HepG2 (cell line): ENCODE results near the gene JPT2. TPM values are rescaled to one million over a fixed set of nuclear protein-coding genes. Genes with fewer than 3 reads are reported as not detected.
A peak's percentile ranks its signal among the peaks of the same experiment; 100 is the strongest.

Experiments used
- ATAC-seq: fragments of 200-7000 bp; cut with Tn5 transposase; 3 replicates; pipeline ENCODE4 v1.9.1; 2020; ENCODE audit warnings: mild to moderate bottlenecking, moderate library complexity
- BruUV-seq: library from RNA; stranded (reverse); fragments of 400-500 nt; replicated peaks from 2 replicates; lab custom pipeline; 2021; lab: Mats Ljungman, UMichigan
- CTCF ChIA-PET: fragments of 300-600 bp; formaldehyde crosslinking; extraction: SDS; loops from one replicate; lab custom pipeline; 2021; ENCODE audit warnings: low total read pairs, inconsistent platforms, low intra/inter-chr PET ratio; lab: Yijun Ruan, JAX
- POLR2A ChIA-PET: fragments of 350-600 bp; sonication (Branson Sonifier 250); formaldehyde crosslinking; loops from one replicate; lab custom pipeline; 2020; ENCODE audit warnings: antibody characterized with exemption, inconsistent platforms; lab: Yijun Ruan, JAX
- DNase-seq: peaks from one replicate; pipeline ENCODE4 v3.0.0-alpha.2; 2015; ENCODE audit warnings: low spot score
- FAIRE-seq: peaks from 3 replicates; lab custom pipeline; 2011; peaks lifted over from hg19 to GRCh38; lab: Jason Lieb, UNC
- H2AFZ ChIP-seq: one replicate; pipeline ENCODE4 v1.6.1; 2011; ENCODE audit warnings: low read length, inconsistent platforms
- H3K27ac ChIP-seq: fragments of 300-600 bp; 3 replicates; pipeline ENCODE4 v1.8.0; 2011; ENCODE audit warnings: mixed run types, mild to moderate bottlenecking, mixed read lengths, low read length, inconsistent platforms; ENCODE audit not compliant: insufficient read depth; ENCODE audit errors: extremely low read length
- H3K27me3 ChIP-seq, 2 experiments: fragments of 200-600 bp in 1 of 2; 2 replicates in 1 of 2; 3 replicates in 1 of 2; pipeline versions ENCODE4 v1.6.0 to v1.8.0; 2011; ENCODE audit warnings: low read length in 2 of 2, mild to moderate bottlenecking in 2 of 2, moderate library complexity in 2 of 2, inconsistent platforms in 1 of 2; ENCODE audit not compliant: insufficient read depth in 2 of 2, control insufficient read depth in 1 of 2
- H3K36me3 ChIP-seq, 2 experiments: fragments of 200-600 bp in 1 of 2; replicated peaks in 1 of 2; 2 replicates in 1 of 2; 3 replicates in 1 of 2; pipeline versions ENCODE4 v1.5.1 to v1.8.0; 2011; ENCODE audit warnings: low read length in 2 of 2, inconsistent platforms in 1 of 2; ENCODE audit not compliant: insufficient read depth in 2 of 2, control insufficient read depth in 1 of 2
- H3K4me1 ChIP-seq: 2 replicates; pipeline ENCODE4 v1.5.1; 2012; ENCODE audit warnings: low read length, inconsistent platforms; ENCODE audit not compliant: insufficient read depth
- H3K4me2 ChIP-seq: 2 replicates; pipeline ENCODE4 v1.6.0; 2011; ENCODE audit warnings: low read depth, low read length, inconsistent platforms
- H3K4me3 ChIP-seq, 3 experiments: fragments of 200-600 bp in 1 of 3; sonication (generic), shearing (Covaris generic) in 1 of 3; replicated peaks in 1 of 3; 2 replicates each; pipeline ENCODE4 v1.5.1; 2011 to 2016; ENCODE audit warnings: low read length in 3 of 3, inconsistent platforms in 2 of 3, low read depth in 2 of 3, mild to moderate bottlenecking in 2 of 3, control low read depth in 1 of 3, mixed read lengths in 1 of 3; ENCODE audit not compliant: insufficient read depth in 1 of 3
- H3K79me2 ChIP-seq: one replicate; pipeline ENCODE4 v1.6.1; 2011; ENCODE audit warnings: low read length, inconsistent platforms; ENCODE audit not compliant: insufficient read depth
- H3K9ac ChIP-seq: 2 replicates; pipeline ENCODE4 v1.6.0; 2011; ENCODE audit warnings: mild to moderate bottlenecking, low read depth, low read length, inconsistent platforms; ENCODE audit not compliant: insufficient read depth
- H3K9me3 ChIP-seq: 2 replicates; pipeline ENCODE4 v1.5.1; 2012; ENCODE audit warnings: mild to moderate bottlenecking, low read length
- H4K20me1 ChIP-seq: 2 replicates; pipeline ENCODE4 v1.6.0; 2011; ENCODE audit warnings: inconsistent platforms, mild to moderate bottlenecking, low read length, moderate library complexity; ENCODE audit not compliant: insufficient read depth
- AHR ChIP-seq: IDR thresholded peaks from 2 replicates; pipeline ENCODE4 v1.6.1; 2018; ENCODE audit warnings: missing genetic modification reagents, missing compliant biosample characterization
- CBX2 ChIP-seq, 2 experiments: fragments of 200-600 bp in 1 of 2; sonication (generic); formaldehyde crosslinking in 1 of 2; IDR thresholded peaks; 2 replicates each; pipeline versions ENCODE4 v1.7.0 to v1.8.1; 2018 to 2022; ENCODE audit warnings: low read depth in 2 of 2, low read length in 1 of 2, mild to moderate bottlenecking in 1 of 2, missing genetic modification reagents in 1 of 2
- ELF4 ChIP-seq: sonication (generic); formaldehyde crosslinking; IDR thresholded peaks from 2 replicates; pipeline ENCODE4 v1.5.0; 2020; ENCODE audit warnings: missing genetic modification reagents, mild to moderate bottlenecking, moderate library complexity, borderline replicate concordance
- HDAC2 ChIP-seq: sonication (generic); formaldehyde crosslinking; IDR thresholded peaks from 2 replicates; pipeline ENCODE4 v1.4.0; 2020; ENCODE audit warnings: missing genetic modification reagents
- IRF2 ChIP-seq: IDR thresholded peaks from 2 replicates; pipeline ENCODE4 v1.6.1; 2018; ENCODE audit warnings: missing genetic modification reagents, missing compliant biosample characterization
- MXD4 ChIP-seq: IDR thresholded peaks from 2 replicates; pipeline ENCODE4 v1.6.1; 2016; ENCODE audit warnings: mild to moderate bottlenecking, missing biosample characterization, missing genetic modification reagents
- NFKBIZ ChIP-seq: IDR thresholded peaks from 2 replicates; pipeline ENCODE4 v1.6.1; 2018; ENCODE audit warnings: missing genetic modification reagents, missing compliant biosample characterization
- NR2F1 ChIP-seq, 2 experiments: fragments of 450-650 bp in 1 of 2; formaldehyde crosslinking in 1 of 2; IDR thresholded peaks; 2 replicates each; pipeline versions ENCODE4 v1.5.0 to v1.6.1; 2016 to 2020; ENCODE audit warnings: mild to moderate bottlenecking in 1 of 2, missing compliant biosample characterization in 1 of 2, missing genetic modification reagents in 1 of 2, moderate library complexity in 1 of 2
- REXO4 ChIP-seq: sonication (generic); formaldehyde crosslinking; IDR thresholded peaks from 2 replicates; pipeline ENCODE4 v1.8.0; 2022; ENCODE audit warnings: missing genetic modification reagents, mild to moderate bottlenecking, borderline replicate concordance
- TBP ChIP-seq: sonication (generic); formaldehyde crosslinking; IDR thresholded peaks from 2 replicates; pipeline ENCODE4 v1.5.0; 2020; ENCODE audit warnings: missing genetic modification reagents
- ZEB1 ChIP-seq: IDR thresholded peaks from 2 replicates; pipeline ENCODE4 v1.6.1; 2012; ENCODE audit warnings: mild to moderate bottlenecking, low read depth, inconsistent platforms; ENCODE audit not compliant: insufficient replicate concordance
- ZNF121 ChIP-seq: sonication (generic); formaldehyde crosslinking; IDR thresholded peaks from 2 replicates; pipeline ENCODE4 v1.5.0; 2020; ENCODE audit warnings: mild to moderate bottlenecking, missing genetic modification reagents
- ZNF256 ChIP-seq: sonication (generic); formaldehyde crosslinking; conservative IDR thresholded peaks from 2 replicates; pipeline ENCODE4 v1.4.0; 2020; ENCODE audit warnings: missing genetic modification reagents
- ZNF615 ChIP-seq: sonication (generic); formaldehyde crosslinking; IDR thresholded peaks from 2 replicates; pipeline ENCODE4 v1.5.0; 2020; ENCODE audit warnings: mild to moderate bottlenecking, missing genetic modification reagents, borderline replicate concordance
- ZNF720 ChIP-seq: sonication (generic); formaldehyde crosslinking; IDR thresholded peaks from 2 replicates; pipeline ENCODE4 v1.4.0; 2020; ENCODE audit warnings: missing genetic modification reagents
- ZNF792 ChIP-seq: IDR thresholded peaks from 2 replicates; pipeline ENCODE4 v1.6.1; 2016
- WGBS: methylation state at CpG from one replicate; pipeline ENCODE4 v1.1.6; 2017; ENCODE audit warnings: low lambda C conversion rate; 5-methylcytosine and 5-hydroxymethylcytosine counted together
- in situ Hi-C: cut with HindIII; loops from 2 replicates; pipeline ENCODE4 v1.10.0; 2017; ENCODE audit warnings: low pct_unique_long_range_greater_than_20kb; ENCODE audit not compliant: extremely low pct_ligation_motif_present
- intact Hi-C: fragments of 100-400 bp; cut with micrococcal nuclease; formaldehyde crosslinking; loops from one replicate; pipeline ENCODE4 v1.10.0; 2022; ENCODE audit not compliant: unreplicated experiment
- polyA plus RNA-seq, 8 experiments: library from polyadenylated mRNA; depleted of rRNA in 3 of 8; stranded (reverse) in 7 of 8; unstranded in 1 of 8; fragments of >200 nt; fragmentation: Illumina TruSeq in 4 of 8; extraction: Trizol in 4 of 8; gene quantifications; 2 replicates each; pipeline versions ENCODE4 v1.2.1 to v1.2.3, GENCODE V29; 2011 to 2016; ENCODE audit warnings: low read depth in 4 of 8, missing spikeins in 1 of 8, mixed read lengths in 1 of 8; ENCODE audit not compliant: insufficient read depth in 1 of 8
- total RNA-seq, 5 experiments: library from RNA; depleted of rRNA; stranded (reverse); fragments of >200 nt; fragmentation: Illumina TruSeq; extraction: Trizol; gene quantifications; 2 replicates each; pipeline ENCODE4 v1.2.3, GENCODE V29; 2016; ENCODE audit warnings: low read depth in 1 of 5
- TF ChIP-seq, protein P1 (sequence below): sonication (generic); formaldehyde crosslinking; IDR thresholded peaks from 2 replicates; pipeline ENCODE4 v1.5.0; 2020; ENCODE audit warnings: missing genetic modification reagents
- TF ChIP-seq, protein P2 (sequence below): sonication (generic); formaldehyde crosslinking; IDR thresholded peaks from 2 replicates; pipeline ENCODE4 v1.4.0; 2020; ENCODE audit warnings: missing genetic modification reagents, borderline replicate concordance

The JPT2 gene
- total and polyA plus RNA-seq, 2 of the 13 experiments (the other 11 are each of a cell fraction or from before 2014, with no cell fraction given), result 53.5 to 89.4 TPM

DNA sequence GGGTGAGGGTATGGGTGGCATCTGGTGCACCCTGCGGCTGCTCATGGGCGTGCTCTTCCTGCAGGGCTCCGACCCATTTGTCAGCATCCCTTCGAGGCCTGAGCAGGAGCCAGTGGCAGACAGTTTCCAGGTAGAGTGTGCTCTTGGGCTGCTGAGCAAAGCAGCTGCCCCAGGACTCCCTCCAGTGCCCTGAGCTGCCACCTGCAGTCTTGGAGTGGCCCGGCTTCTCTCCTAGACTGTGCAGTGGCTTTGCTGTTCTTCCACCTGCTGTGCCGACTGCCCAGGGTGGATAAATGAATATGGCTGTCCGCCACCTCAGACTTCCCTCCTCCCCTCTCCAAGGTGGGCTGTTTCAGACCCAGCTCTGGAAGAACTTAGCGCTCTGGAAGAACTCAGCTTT, 10.8 kb upstream of the JPT2 start:
- no peak for DNase-seq
- WGBS, result 80% methylated on average over 1 of the region's 8 CpGs
- CTCF ChIA-PET, result no interaction called here
- H4K20me1 ChIP-seq, result no peaks in the 10 kb centered on the region
- no peaks in the 10 kb centered on the region for H3K4me1 ChIP-seq
- no peak overlapping the region for H3K4me2 ChIP-seq
- H3K79me2 ChIP-seq, result no peaks in the 10 kb centered on the region
- H3K4me3 ChIP-seq, result no peak overlapping the region
- intact Hi-C loops (no loop called here), in situ Hi-C loops (no loop called here)
- POLR2A ChIA-PET, result interaction anchor here (1.2 kb wide), 1 partner anchor 10 kb away, joined by 6 read pairs; the partner anchor contains the start of gene JPT2
- no peak overlapping the region for H3K27ac ChIP-seq
- peak; percentile 28; the same call in 2 of the 3 replicates for ATAC-seq
- TF ChIP-seq ELF4 (CRISPR knock-in tag) (no peak), AHR (no peak), NFKBIZ (no peak), ZNF256 (CRISPR knock-in tag) (no peak), IRF2 (CRISPR knock-in tag) (no peak), MXD4 (CRISPR knock-in tag) (no peak), ZNF615 (CRISPR knock-in tag) (no peak)
- TF ChIP-seq, protein P1, sequence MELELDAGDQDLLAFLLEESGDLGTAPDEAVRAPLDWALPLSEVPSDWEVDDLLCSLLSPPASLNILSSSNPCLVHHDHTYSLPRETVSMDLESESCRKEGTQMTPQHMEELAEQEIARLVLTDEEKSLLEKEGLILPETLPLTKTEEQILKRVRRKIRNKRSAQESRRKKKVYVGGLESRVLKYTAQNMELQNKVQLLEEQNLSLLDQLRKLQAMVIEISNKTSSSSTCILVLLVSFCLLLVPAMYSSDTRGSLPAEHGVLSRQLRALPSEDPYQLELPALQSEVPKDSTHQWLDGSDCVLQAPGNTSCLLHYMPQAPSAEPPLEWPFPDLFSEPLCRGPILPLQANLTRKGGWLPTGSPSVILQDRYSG (CRISPR knock-in tag), result no peak
- H3K9ac ChIP-seq, result no peak overlapping the region
- H3K27me3 ChIP-seq, result no peaks in the 10 kb centered on the region
- no peak for FAIRE-seq
- H3K36me3 ChIP-seq, result peaks cover 33 to 95% of the 10 kb centered on the region in 2 experiments
- H2AFZ ChIP-seq, result no peak overlapping the region
- no peaks in the 10 kb centered on the region for H3K9me3 ChIP-seq
- no TSS peak for BruUV-seq

DNA sequence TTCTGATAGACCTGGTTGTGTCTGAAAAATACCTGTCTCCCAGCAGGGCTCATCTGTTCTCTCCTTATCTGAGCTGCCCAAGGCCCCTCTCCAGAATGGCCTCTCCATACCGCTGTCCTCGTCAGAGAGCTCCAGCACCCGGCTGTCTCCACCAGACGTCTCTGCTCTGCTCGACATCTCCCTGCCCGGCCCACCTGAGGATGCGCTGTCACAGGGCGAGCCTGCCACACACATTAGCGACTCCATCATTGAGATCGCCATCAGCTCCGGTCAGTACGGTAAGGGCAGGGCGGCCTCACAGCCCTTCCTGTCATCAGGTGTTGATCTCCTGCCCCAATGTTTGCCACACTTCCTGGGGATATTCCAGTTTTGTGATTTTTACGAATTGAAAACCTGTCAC, 10.2 kb upstream of the JPT2 start:
- in situ Hi-C loops, result no loop called here
- no peak overlapping the region for H3K27ac ChIP-seq
- no peak overlapping the region for H3K9ac ChIP-seq
- no peaks in the 10 kb centered on the region for H3K27me3 ChIP-seq
- H3K9me3 ChIP-seq, result no peaks in the 10 kb centered on the region
- H3K4me2 ChIP-seq, result no peak overlapping the region
- no peak overlapping the region for H2AFZ ChIP-seq
- peaks cover 34 to 95% of the 10 kb centered on the region in 2 experiments for H3K36me3 ChIP-seq
- no peaks in the 10 kb centered on the region for H4K20me1 ChIP-seq
- WGBS, result 97% methylated on average over 14 of the region's 14 CpGs
- no peak overlapping the region for H3K4me3 ChIP-seq
- intact Hi-C loops, result no loop called here
- BruUV-seq, result no TSS peak
- H3K4me1 ChIP-seq, result no peaks in the 10 kb centered on the region
- DNase-seq (no peak), ATAC-seq (no peak), FAIRE-seq (no peak)
- ChIA-PET POLR2A (interaction anchor here (1.2 kb wide), 1 partner anchor 10 kb away, joined by 6 read pairs; the partner anchor contains the start of gene JPT2), CTCF (no interaction called here)
- H3K79me2 ChIP-seq, result no peaks in the 10 kb centered on the region
- TF ChIP-seq TBP (CRISPR knock-in tag) (no peak), ZNF720 (CRISPR knock-in tag) (no peak), NR2F1 (CRISPR knock-in tag; IDR thresholded peaks at IDR 0.05) (no peak), REXO4 (CRISPR knock-in tag) (no peak), ZNF121 (CRISPR knock-in tag) (no peak), CBX2 (IDR thresholded peaks at IDR 0.05; ENCODE audit: low read depth, low read length) (no peak), CBX2 (CRISPR knock-in tag; IDR thresholded peaks at IDR 0.05; ENCODE audit: low read depth) (no peak), HDAC2 (CRISPR knock-in tag) (no peak), ZEB1 (no peak), ZNF792 (no peak)
- TF ChIP-seq, protein P2, sequence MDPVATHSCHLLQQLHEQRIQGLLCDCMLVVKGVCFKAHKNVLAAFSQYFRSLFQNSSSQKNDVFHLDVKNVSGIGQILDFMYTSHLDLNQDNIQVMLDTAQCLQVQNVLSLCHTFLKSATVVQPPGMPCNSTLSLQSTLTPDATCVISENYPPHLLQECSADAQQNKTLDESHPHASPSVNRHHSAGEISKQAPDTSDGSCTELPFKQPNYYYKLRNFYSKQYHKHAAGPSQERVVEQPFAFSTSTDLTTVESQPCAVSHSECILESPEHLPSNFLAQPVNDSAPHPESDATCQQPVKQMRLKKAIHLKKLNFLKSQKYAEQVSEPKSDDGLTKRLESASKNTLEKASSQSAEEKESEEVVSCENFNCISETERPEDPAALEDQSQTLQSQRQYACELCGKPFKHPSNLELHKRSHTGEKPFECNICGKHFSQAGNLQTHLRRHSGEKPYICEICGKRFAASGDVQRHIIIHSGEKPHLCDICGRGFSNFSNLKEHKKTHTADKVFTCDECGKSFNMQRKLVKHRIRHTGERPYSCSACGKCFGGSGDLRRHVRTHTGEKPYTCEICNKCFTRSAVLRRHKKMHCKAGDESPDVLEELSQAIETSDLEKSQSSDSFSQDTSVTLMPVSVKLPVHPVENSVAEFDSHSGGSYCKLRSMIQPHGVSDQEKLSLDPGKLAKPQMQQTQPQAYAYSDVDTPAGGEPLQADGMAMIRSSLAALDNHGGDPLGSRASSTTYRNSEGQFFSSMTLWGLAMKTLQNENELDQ (CRISPR knock-in tag), result no peak
